Measurements from ENCODE around the gene BCAS3.
A peak's percentile ranks its signal among the peaks of the same experiment; 100 is the strongest.
"Not testable (repeated sequence)": the region's sequence is repeated elsewhere in the genome, so short reads cannot be mapped to it uniquely, and the experiment has no call there.

Gene BCAS3

GRCh38 chr17:60874772-60875171 is 197.1 kb downstream of the BCAS3 start:
- ChIA-PET POLR2A (no interaction called here), CTCF (no interaction called here)
- Histone ChIP-seq H3K9me3 (ENCODE audit: control extremely low read depth in 1 of 5, control insufficient read depth in 4 of 5, insufficient read depth in 2 of 5, low read depth in 1 of 5, low read length in 4 of 5) (no peaks in the 10 kb centered on the region), H3K4me3 (ENCODE audit: control insufficient read depth in 1 of 7, extremely low read depth in 1 of 7, insufficient read depth in 4 of 7, low read depth in 2 of 7, low read length in 6 of 7) (no peak overlapping the region), H3K36me3 (ENCODE audit: control insufficient read depth in 4 of 4, insufficient read depth in 4 of 4, low read length in 3 of 4) (no peaks in the 10 kb centered on the region), H3K4me1 (ENCODE audit: control extremely low read depth in 1 of 4, control insufficient read depth in 4 of 4, insufficient read depth in 4 of 4, low read length in 3 of 4) (no peaks in the 10 kb centered on the region), H3K27ac (ENCODE audit: insufficient read depth in 1 of 2, low read depth in 1 of 2, low read length in 2 of 2, poor library complexity in 1 of 2, severe bottlenecking in 2 of 2) (no peak overlapping the region), H3K27me3 (replicated peaks in 2 of 5; ENCODE audit: control insufficient read depth in 4 of 5, insufficient read depth in 5 of 5, low read length in 4 of 5) (no peaks in the 10 kb centered on the region)
- no peak for DNase-seq
- WGBS (ENCODE audit: insufficient coverage), result no CpG with 5 or more reads among the region's 2 CpGs

- H3K27ac ChIP-seq (ENCODE audit: insufficient read depth in 1 of 2, low read depth in 1 of 2, low read length in 2 of 2, poor library complexity in 1 of 2, severe bottlenecking in 2 of 2); POLR2A ChIA-PET; H3K36me3 ChIP-seq (ENCODE audit: control insufficient read depth in 4 of 4, insufficient read depth in 4 of 4, low read length in 3 of 4); H3K4me1 ChIP-seq (ENCODE audit: control extremely low read depth in 1 of 4, control insufficient read depth in 4 of 4, insufficient read depth in 4 of 4, low read length in 3 of 4); H3K9me3 ChIP-seq (ENCODE audit: control extremely low read depth in 1 of 5, control insufficient read depth in 4 of 5, insufficient read depth in 2 of 5, low read depth in 1 of 5, low read length in 4 of 5); H3K27me3 ChIP-seq (replicated peaks in 2 of 5; ENCODE audit: control insufficient read depth in 4 of 5, insufficient read depth in 5 of 5, low read length in 4 of 5); CTCF ChIA-PET: not testable (repeated sequence)
- peak in 1 of 3 donors; percentile 16 for DNase-seq
- peak overlapping the region in 1 of 7 experiments; percentile 24 for H3K4me3 ChIP-seq (ENCODE audit: control insufficient read depth in 1 of 7, extremely low read depth in 1 of 7, insufficient read depth in 4 of 7, low read depth in 2 of 7, low read length in 6 of 7)
- 70% methylated on average over 4 of the region's 39 CpGs for WGBS (ENCODE audit: insufficient coverage)
Measured at GRCh38 chr17:60886731-60887613, 209.3 kb downstream of the BCAS3 start.

- H3K4me3 ChIP-seq (ENCODE audit: control insufficient read depth in 1 of 7, extremely low read depth in 1 of 7, insufficient read depth in 4 of 7, low read depth in 2 of 7, low read length in 6 of 7), result peak overlapping the region in 1 of 7 experiments; percentile 24
- no peaks in the 10 kb centered on the region for H3K36me3 ChIP-seq (ENCODE audit: control insufficient read depth in 4 of 4, insufficient read depth in 4 of 4, low read length in 3 of 4)
- H3K27ac ChIP-seq (ENCODE audit: insufficient read depth in 1 of 2, low read depth in 1 of 2, low read length in 2 of 2, poor library complexity in 1 of 2, severe bottlenecking in 2 of 2), result no peak overlapping the region
- H3K27me3 ChIP-seq (replicated peaks in 2 of 5; ENCODE audit: control insufficient read depth in 4 of 5, insufficient read depth in 5 of 5, low read length in 4 of 5), result no peaks in the 10 kb centered on the region
- H3K9me3 ChIP-seq (ENCODE audit: control extremely low read depth in 1 of 5, control insufficient read depth in 4 of 5, insufficient read depth in 2 of 5, low read depth in 1 of 5, low read length in 4 of 5), result no peaks in the 10 kb centered on the region
- ChIA-PET CTCF (no interaction called here), POLR2A (no interaction called here)
- no peaks in the 10 kb centered on the region for H3K4me1 ChIP-seq (ENCODE audit: control extremely low read depth in 1 of 4, control insufficient read depth in 4 of 4, insufficient read depth in 4 of 4, low read length in 3 of 4)
- DNase-seq, result no peak
Measured at GRCh38 chr17:60887614-60888028, 210.0 kb downstream of the BCAS3 start.

GRCh38 chr17:60888812-60889709 is 211.4 kb downstream of the BCAS3 start:
- peaks cover 0 to 4% (median 0%) of the 10 kb centered on the region in 5 experiments for H3K9me3 ChIP-seq (ENCODE audit: control extremely low read depth in 1 of 5, control insufficient read depth in 4 of 5, insufficient read depth in 2 of 5, low read depth in 1 of 5, low read length in 4 of 5)
- ChIA-PET POLR2A (no interaction called here), CTCF (no interaction called here)
- H3K27ac ChIP-seq (ENCODE audit: insufficient read depth in 1 of 2, low read depth in 1 of 2, low read length in 2 of 2, poor library complexity in 1 of 2, severe bottlenecking in 2 of 2), result no peak overlapping the region
- DNase-seq, result no peak
- no peak overlapping the region for H3K4me3 ChIP-seq (ENCODE audit: control insufficient read depth in 1 of 7, extremely low read depth in 1 of 7, insufficient read depth in 4 of 7, low read depth in 2 of 7, low read length in 6 of 7)
- 93% methylated on average over 2 of the region's 5 CpGs for WGBS (ENCODE audit: insufficient coverage)
- no peaks in the 10 kb centered on the region for H3K27me3 ChIP-seq (replicated peaks in 2 of 5; ENCODE audit: control insufficient read depth in 4 of 5, insufficient read depth in 5 of 5, low read length in 4 of 5)
- H3K4me1 ChIP-seq (ENCODE audit: control extremely low read depth in 1 of 4, control insufficient read depth in 4 of 4, insufficient read depth in 4 of 4, low read length in 3 of 4), result no peaks in the 10 kb centered on the region
- H3K36me3 ChIP-seq (ENCODE audit: control insufficient read depth in 4 of 4, insufficient read depth in 4 of 4, low read length in 3 of 4), result no peaks in the 10 kb centered on the region

GRCh38 chr17:60891149-60891548 is 213.5 kb downstream of the BCAS3 start:
- Histone ChIP-seq H3K4me3 (ENCODE audit: control insufficient read depth in 1 of 7, extremely low read depth in 1 of 7, insufficient read depth in 4 of 7, low read depth in 2 of 7, low read length in 6 of 7) (no peak overlapping the region), H3K27me3 (replicated peaks in 2 of 5; ENCODE audit: control insufficient read depth in 4 of 5, insufficient read depth in 5 of 5, low read length in 4 of 5) (no peaks in the 10 kb centered on the region), H3K36me3 (ENCODE audit: control insufficient read depth in 4 of 4, insufficient read depth in 4 of 4, low read length in 3 of 4) (no peaks in the 10 kb centered on the region), H3K9me3 (ENCODE audit: control extremely low read depth in 1 of 5, control insufficient read depth in 4 of 5, insufficient read depth in 2 of 5, low read depth in 1 of 5, low read length in 4 of 5) (peaks cover 0 to 12% (median 2%) of the 10 kb centered on the region in 5 experiments), H3K4me1 (ENCODE audit: control extremely low read depth in 1 of 4, control insufficient read depth in 4 of 4, insufficient read depth in 4 of 4, low read length in 3 of 4) (no peaks in the 10 kb centered on the region), H3K27ac (ENCODE audit: insufficient read depth in 1 of 2, low read depth in 1 of 2, low read length in 2 of 2, poor library complexity in 1 of 2, severe bottlenecking in 2 of 2) (no peak overlapping the region)
- no peak for DNase-seq
- POLR2A ChIA-PET, result no interaction called here
- WGBS (ENCODE audit: insufficient coverage), result no CpG with 5 or more reads among the region's 2 CpGs
- CTCF ChIA-PET, result no interaction called here

GRCh38 chr17:60893475-60893874 is 215.8 kb downstream of the BCAS3 start:
- DNase-seq, result no peak
- no peaks in the 10 kb centered on the region for H3K27me3 ChIP-seq (replicated peaks in 2 of 5; ENCODE audit: control insufficient read depth in 4 of 5, insufficient read depth in 5 of 5, low read length in 4 of 5)
- H3K4me3 ChIP-seq (ENCODE audit: control insufficient read depth in 1 of 7, extremely low read depth in 1 of 7, insufficient read depth in 4 of 7, low read depth in 2 of 7, low read length in 6 of 7), result no peak overlapping the region
- H3K4me1 ChIP-seq (ENCODE audit: control extremely low read depth in 1 of 4, control insufficient read depth in 4 of 4, insufficient read depth in 4 of 4, low read length in 3 of 4), result no peaks in the 10 kb centered on the region
- WGBS (ENCODE audit: insufficient coverage), result 100% methylated on average over 2 of the region's 5 CpGs
- H3K27ac ChIP-seq (ENCODE audit: insufficient read depth in 1 of 2, low read depth in 1 of 2, low read length in 2 of 2, poor library complexity in 1 of 2, severe bottlenecking in 2 of 2), result no peak overlapping the region
- H3K9me3 ChIP-seq (ENCODE audit: control extremely low read depth in 1 of 5, control insufficient read depth in 4 of 5, insufficient read depth in 2 of 5, low read depth in 1 of 5, low read length in 4 of 5), result peaks cover 0 to 23% (median 3%) of the 10 kb centered on the region in 5 experiments
- ChIA-PET POLR2A (no interaction called here), CTCF (no interaction called here)
- H3K36me3 ChIP-seq (ENCODE audit: control insufficient read depth in 4 of 4, insufficient read depth in 4 of 4, low read length in 3 of 4), result no peaks in the 10 kb centered on the region

- ChIA-PET CTCF (no interaction called here), POLR2A (no interaction called here)
- H3K27me3 ChIP-seq (replicated peaks in 2 of 5; ENCODE audit: control insufficient read depth in 4 of 5, insufficient read depth in 5 of 5, low read length in 4 of 5), result no peaks in the 10 kb centered on the region
- H3K36me3 ChIP-seq (ENCODE audit: control insufficient read depth in 4 of 4, insufficient read depth in 4 of 4, low read length in 3 of 4), result no peaks in the 10 kb centered on the region
- peak in 2 of 3 donors; percentile 5 to 26 for DNase-seq
- H3K9me3 ChIP-seq (ENCODE audit: control extremely low read depth in 1 of 5, control insufficient read depth in 4 of 5, insufficient read depth in 2 of 5, low read depth in 1 of 5, low read length in 4 of 5), result peaks cover 0 to 25% (median 3%) of the 10 kb centered on the region in 5 experiments
- H3K4me1 ChIP-seq (ENCODE audit: control extremely low read depth in 1 of 4, control insufficient read depth in 4 of 4, insufficient read depth in 4 of 4, low read length in 3 of 4), result no peaks in the 10 kb centered on the region
- no peak overlapping the region for H3K4me3 ChIP-seq (ENCODE audit: control insufficient read depth in 1 of 7, extremely low read depth in 1 of 7, insufficient read depth in 4 of 7, low read depth in 2 of 7, low read length in 6 of 7)
- no peak overlapping the region for H3K27ac ChIP-seq (ENCODE audit: insufficient read depth in 1 of 2, low read depth in 1 of 2, low read length in 2 of 2, poor library complexity in 1 of 2, severe bottlenecking in 2 of 2)
- no CpG with 5 or more reads among the region's 1 CpG for WGBS (ENCODE audit: insufficient coverage)
Measured at GRCh38 chr17:60896996-60897395, 219.3 kb downstream of the BCAS3 start.

Data from common myeloid progenitor, CD34-positive (primary cell).